GM12878 (cell line): ENCODE data around the gene CFAP54. TPM values are rescaled to one million over a fixed set of nuclear protein-coding genes. Genes with fewer than 3 reads are reported as not detected.

Experiments used
- ATAC-seq: fragments of 200-7000 bp; cut with Tn5 transposase; 3 replicates; pipeline ENCODE4 v1.9.1; 2020; ENCODE audit warnings: mild to moderate bottlenecking, moderate library complexity
- BruUV-seq: library from RNA; stranded (reverse); fragments of 400-500 nt; replicated peaks from 2 replicates; lab custom pipeline; 2021; lab: Mats Ljungman, UMichigan
- CTCF ChIA-PET: fragments of 300-600 bp; sonication (Branson Sonifier 250); formaldehyde crosslinking; extraction: SDS; loops from one replicate; lab custom pipeline; 2021; ENCODE audit warnings: inconsistent platforms; lab: Yijun Ruan, JAX
- POLR2A ChIA-PET: fragments of 350-600 bp; formaldehyde crosslinking; extraction: SDS; loops from one replicate; lab custom pipeline; 2021; ENCODE audit warnings: inconsistent platforms; lab: Charles Lee
- RAD21 ChIA-PET: fragments of 300-600 bp; sonication (Branson Sonifier 250); formaldehyde crosslinking; loops from one replicate; lab custom pipeline; 2023; ENCODE audit warnings: antibody characterized with exemption; ENCODE audit not compliant: unreplicated experiment; lab: Charles Lee
- SMC1A ChIA-PET: fragments of 300-600 bp; sonication (Branson Sonifier 250); formaldehyde crosslinking; loops from one replicate; lab custom pipeline; 2023; ENCODE audit not compliant: unreplicated experiment, uncharacterized antibody; lab: Charles Lee
- DNase-seq: peaks from one replicate; pipeline ENCODE4 v3.0.0-alpha.2; 2011; ENCODE audit warnings: low read depth, low spot score
- FAIRE-seq: peaks from 3 replicates; lab custom pipeline; 2011; peaks lifted over from hg19 to GRCh38; lab: Jason Lieb, UNC
- H2AFZ ChIP-seq: 2 replicates; pipeline ENCODE4 v1.6.0; 2011; ENCODE audit warnings: low read depth, low read length, control low read depth; ENCODE audit not compliant: control insufficient read depth
- H3K27ac ChIP-seq: 2 replicates; pipeline ENCODE4 v1.5.1; 2011; ENCODE audit warnings: control low read depth; ENCODE audit not compliant: control insufficient read depth, insufficient read depth
- H3K27me3 ChIP-seq, 2 experiments: replicated peaks in 1 of 2; 2 replicates each; pipeline versions ENCODE4 v1.6.0 to v1.6.1; 2011; ENCODE audit warnings: low read length in 1 of 2; ENCODE audit not compliant: control insufficient read depth in 2 of 2, insufficient read depth in 2 of 2
- H3K36me3 ChIP-seq, 2 experiments: 2 replicates each; pipeline ENCODE4 v1.5.1; 2011; ENCODE audit warnings: low read length in 1 of 2; ENCODE audit not compliant: control insufficient read depth in 2 of 2, insufficient read depth in 2 of 2
- H3K4me1 ChIP-seq: 2 replicates; pipeline ENCODE4 v1.6.1; 2011; ENCODE audit warnings: mild to moderate bottlenecking, low read length, moderate library complexity, mixed read lengths; ENCODE audit not compliant: control insufficient read depth, insufficient read depth
- H3K4me2 ChIP-seq: 2 replicates; pipeline ENCODE4 v1.6.0; 2011; ENCODE audit warnings: control low read depth; ENCODE audit not compliant: control insufficient read depth, insufficient read depth
- H3K4me3 ChIP-seq: fragments of 200-600 bp; sonication (generic); 2 replicates; pipeline ENCODE4 v1.5.1; 2016
- H3K79me2 ChIP-seq: 2 replicates; pipeline ENCODE4 v1.6.0; 2011; ENCODE audit warnings: low read length; ENCODE audit not compliant: control insufficient read depth, insufficient read depth
- H3K9ac ChIP-seq: 2 replicates; pipeline ENCODE4 v1.8.0; 2011; ENCODE audit warnings: low read length, control low read depth, mixed read lengths; ENCODE audit not compliant: control insufficient read depth, insufficient read depth
- H3K9me3 ChIP-seq: replicated peaks from 3 replicates; pipeline ENCODE4 v1.5.1; 2011; ENCODE audit warnings: mild to moderate bottlenecking, low read length; ENCODE audit not compliant: control insufficient read depth, insufficient read depth
- H4K20me1 ChIP-seq: 2 replicates; pipeline ENCODE4 v1.6.0; 2011; ENCODE audit not compliant: control insufficient read depth, insufficient read depth
- NR2F1 ChIP-seq: fragments of 450-650 bp; conservative IDR thresholded peaks from 2 replicates; pipeline ENCODE4 v1.6.1; 2017; ENCODE audit warnings: mild to moderate bottlenecking
- RB1 ChIP-seq: fragments of 450-650 bp; formaldehyde crosslinking; IDR thresholded peaks from 2 replicates; pipeline ENCODE4 v1.6.1; 2017; ENCODE audit warnings: mild to moderate bottlenecking, borderline replicate concordance
- REST ChIP-seq: IDR thresholded peaks from 2 replicates; pipeline ENCODE4 v1.6.1; 2012; ENCODE audit warnings: mild to moderate bottlenecking, low read depth, low read length
- SUPT20H ChIP-seq: IDR thresholded peaks from 2 replicates; pipeline ENCODE4 v1.6.1; 2011; ENCODE audit warnings: low read depth, mild to moderate bottlenecking, low read length, moderate library complexity, borderline replicate concordance; ENCODE audit not compliant: control insufficient read depth
- in situ Hi-C: fragments of 300-500 bp; cut with MboI; formaldehyde crosslinking; loops from 9 replicates; pipeline ENCODE4 v1.14.3; 2018; ENCODE audit warnings: mixed read lengths
- intact Hi-C: fragments of 100-400 bp; cut with micrococcal nuclease; formaldehyde crosslinking; loops from one replicate; pipeline ENCODE4 v1.14.2; 2022; ENCODE audit not compliant: unreplicated experiment
- polyA plus RNA-seq, 11 experiments: library from polyadenylated mRNA; depleted of rRNA in 4 of 11; unstranded in 6 of 11; stranded (reverse) in 5 of 11; fragments of >200 nt; fragmentation: Nextera tagmentation in 4 of 11; fragmentation: Illumina TruSeq in 1 of 11; extraction: Ambion mirVana in 4 of 11; extraction: Trizol in 1 of 11; gene quantifications; 1 replicate in 1 of 11; 2 replicates in 10 of 11; pipeline versions ENCODE4 v1.2.1 to v1.2.3, GENCODE V29; 2011 to 2016; ENCODE audit warnings: inconsistent platforms in 2 of 11, missing spikeins in 2 of 11, low read depth in 1 of 11
- total RNA-seq, 4 experiments: library from RNA; depleted of rRNA in 3 of 4; stranded (reverse); fragments of >200 nt in 3 of 4; fragmentation: Illumina TruSeq in 1 of 4; extraction: Trizol in 1 of 4; gene quantifications; 2 replicates each; pipeline versions ENCODE4 v1.2.1 to v1.2.3, GENCODE V29; 2013 to 2021
- TF ChIP-seq, protein P1 (sequence below): fragments of 450-650 bp; IDR thresholded peaks from 2 replicates; pipeline ENCODE4 v1.6.1; 2016; ENCODE audit warnings: mild to moderate bottlenecking, moderate library complexity, borderline replicate concordance
- TF ChIP-seq, protein P2 (sequence below): IDR thresholded peaks from 2 replicates; pipeline ENCODE4 v1.6.1; 2012; ENCODE audit warnings: low read depth, low read length, improper control_type of control experiment

CFAP54 gene
- total and polyA plus RNA-seq, 10 of the 15 experiments (the other 5 are each of a cell fraction or from before 2014, with no cell fraction given) = 0.19 to 1.5 (median 0.56) TPM

- TF ChIP-seq, protein P1, sequence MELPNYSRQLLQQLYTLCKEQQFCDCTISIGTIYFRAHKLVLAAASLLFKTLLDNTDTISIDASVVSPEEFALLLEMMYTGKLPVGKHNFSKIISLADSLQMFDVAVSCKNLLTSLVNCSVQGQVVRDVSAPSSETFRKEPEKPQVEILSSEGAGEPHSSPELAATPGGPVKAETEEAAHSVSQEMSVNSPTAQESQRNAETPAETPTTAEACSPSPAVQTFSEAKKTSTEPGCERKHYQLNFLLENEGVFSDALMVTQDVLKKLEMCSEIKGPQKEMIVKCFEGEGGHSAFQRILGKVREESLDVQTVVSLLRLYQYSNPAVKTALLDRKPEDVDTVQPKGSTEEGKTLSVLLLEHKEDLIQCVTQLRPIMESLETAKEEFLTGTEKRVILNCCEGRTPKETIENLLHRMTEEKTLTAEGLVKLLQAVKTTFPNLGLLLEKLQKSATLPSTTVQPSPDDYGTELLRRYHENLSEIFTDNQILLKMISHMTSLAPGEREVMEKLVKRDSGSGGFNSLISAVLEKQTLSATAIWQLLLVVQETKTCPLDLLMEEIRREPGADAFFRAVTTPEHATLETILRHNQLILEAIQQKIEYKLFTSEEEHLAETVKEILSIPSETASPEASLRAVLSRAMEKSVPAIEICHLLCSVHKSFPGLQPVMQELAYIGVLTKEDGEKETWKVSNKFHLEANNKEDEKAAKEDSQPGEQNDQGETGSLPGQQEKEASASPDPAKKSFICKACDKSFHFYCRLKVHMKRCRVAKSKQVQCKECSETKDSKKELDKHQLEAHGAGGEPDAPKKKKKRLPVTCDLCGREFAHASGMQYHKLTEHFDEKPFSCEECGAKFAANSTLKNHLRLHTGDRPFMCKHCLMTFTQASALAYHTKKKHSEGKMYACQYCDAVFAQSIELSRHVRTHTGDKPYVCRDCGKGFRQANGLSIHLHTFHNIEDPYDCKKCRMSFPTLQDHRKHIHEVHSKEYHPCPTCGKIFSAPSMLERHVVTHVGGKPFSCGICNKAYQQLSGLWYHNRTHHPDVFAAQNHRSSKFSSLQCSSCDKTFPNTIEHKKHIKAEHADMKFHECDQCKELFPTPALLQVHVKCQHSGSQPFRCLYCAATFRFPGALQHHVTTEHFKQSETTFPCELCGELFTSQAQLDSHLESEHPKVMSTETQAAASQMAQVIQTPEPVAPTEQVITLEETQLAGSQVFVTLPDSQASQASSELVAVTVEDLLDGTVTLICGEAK = no peak
- TF ChIP-seq, protein P2, sequence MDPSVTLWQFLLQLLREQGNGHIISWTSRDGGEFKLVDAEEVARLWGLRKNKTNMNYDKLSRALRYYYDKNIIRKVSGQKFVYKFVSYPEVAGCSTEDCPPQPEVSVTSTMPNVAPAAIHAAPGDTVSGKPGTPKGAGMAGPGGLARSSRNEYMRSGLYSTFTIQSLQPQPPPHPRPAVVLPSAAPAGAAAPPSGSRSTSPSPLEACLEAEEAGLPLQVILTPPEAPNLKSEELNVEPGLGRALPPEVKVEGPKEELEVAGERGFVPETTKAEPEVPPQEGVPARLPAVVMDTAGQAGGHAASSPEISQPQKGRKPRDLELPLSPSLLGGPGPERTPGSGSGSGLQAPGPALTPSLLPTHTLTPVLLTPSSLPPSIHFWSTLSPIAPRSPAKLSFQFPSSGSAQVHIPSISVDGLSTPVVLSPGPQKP = no peak
- TF ChIP-seq RB1 = no peak
- TF ChIP-seq NR2F1 = no peak
Measured at GRCh38 chr12:96897421-96897820, 408.0 kb downstream of the CFAP54 start (continued).

DNA sequence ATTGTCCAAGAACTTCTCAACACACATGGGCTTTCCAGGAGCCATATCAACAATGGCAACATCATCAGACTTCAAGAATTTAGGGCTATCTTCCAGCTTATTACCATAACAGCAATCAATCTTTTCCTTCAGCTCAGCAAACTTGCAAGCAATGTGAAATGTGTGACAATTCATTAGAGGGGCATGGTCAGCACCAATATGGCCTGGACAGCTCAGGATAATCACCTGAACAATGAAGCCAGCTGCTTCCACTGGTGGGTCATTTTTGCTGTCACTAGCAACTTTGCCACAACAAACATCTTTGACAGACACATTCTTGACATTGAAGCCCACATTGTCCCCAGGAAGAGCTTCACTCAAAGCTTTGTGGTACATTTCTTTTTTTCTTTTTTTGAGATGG lies 411.8 kb downstream of the CFAP54 start:
- H3K27ac ChIP-seq = no peak overlapping the region
- intact Hi-C loops = loop anchor here (10.0 kb wide), 1 partner anchor 84 kb away; no protein-coding TSS in a partner anchor
- no peak overlapping the region for H2AFZ ChIP-seq
- H3K36me3 ChIP-seq = no peaks in the 10 kb centered on the region
- no peaks in the 10 kb centered on the region for H3K27me3 ChIP-seq
- no peaks in the 10 kb centered on the region for H4K20me1 ChIP-seq
- H3K79me2 ChIP-seq = no peaks in the 10 kb centered on the region
- ChIA-PET RAD21 (interaction anchor here (1.2 kb wide), 1 partner anchor 87 kb away, joined by 3 read pairs; no protein-coding TSS in a partner anchor), POLR2A (no interaction called here), SMC1A (interaction anchor here (0.8 to 2.8 kb wide), 2 partner anchors 9 to 36 kb away, joined by 3 to 5 read pairs; no protein-coding TSS in a partner anchor), CTCF (interaction anchor here (1.4 to 2.1 kb wide), 2 partner anchors 87 to 322 kb away, joined by 3 to 4 read pairs; no protein-coding TSS in a partner anchor)
- in situ Hi-C loops = no loop called here
- FAIRE-seq = no peak
- H3K4me3 ChIP-seq = no peak overlapping the region
- DNase-seq = no peak
- H3K4me1 ChIP-seq = peaks cover 1% of the 10 kb centered on the region; the same call in 1 of the 2 replicates
- no TSS peak for BruUV-seq
- no peaks in the 10 kb centered on the region for H3K9me3 ChIP-seq
- H3K4me2 ChIP-seq = no peak overlapping the region
- H3K9ac ChIP-seq = no peak overlapping the region
- ATAC-seq = no peak
- TF ChIP-seq SUPT20H (no peak), REST (peak; percentile 72)
